GM10248 (cell line): ENCODE results near the gene PARS2.

Experiments used
- CTCF ChIA-PET: fragments of 300-600 bp; sonication (Branson Sonifier 250); formaldehyde crosslinking; extraction: SDS; loops from one replicate; lab custom pipeline; 2021; ENCODE audit warnings: antibody characterized with exemption; lab: Yijun Ruan, JAX
- POLR2A ChIA-PET: fragments of 350-650 bp; sonication (Branson Sonifier 250); formaldehyde crosslinking; extraction: SDS; loops from one replicate; lab custom pipeline; 2020; ENCODE audit warnings: antibody characterized with exemption; lab: Yijun Ruan, JAX
- DNase-seq: peaks from one replicate; pipeline ENCODE4 v3.0.0; 2012; ENCODE audit errors: extremely low spot score
- TF ChIP-seq, protein P1 (sequence below): IDR thresholded peaks from 2 replicates; pipeline ENCODE4 v1.5.1; 2012; ENCODE audit warnings: mild to moderate bottlenecking, low read depth; ENCODE audit errors: extremely low read depth, missing control alignments, control extremely low read depth

PARS2 gene

DNA sequence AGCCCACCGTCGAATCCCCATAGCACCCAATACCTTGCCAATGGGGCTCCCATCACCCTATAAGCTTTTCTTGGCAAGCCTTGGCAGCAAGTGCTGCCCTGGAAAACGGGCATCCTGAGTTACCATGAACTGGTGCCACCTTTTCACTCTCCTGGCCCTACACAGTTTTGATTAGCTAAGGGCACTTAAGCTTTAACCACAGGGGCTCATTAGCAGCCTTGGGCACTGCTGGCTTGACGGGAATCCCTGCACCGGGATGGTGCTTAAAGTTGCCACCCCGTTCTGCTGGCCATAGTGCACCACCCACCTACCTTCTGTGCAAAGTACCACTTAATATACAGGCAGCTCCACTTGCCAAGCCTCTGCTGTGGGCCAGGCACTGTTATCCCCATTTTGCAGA, 13.7 kb downstream of the PARS2 start:
- TF ChIP-seq, protein P1, sequence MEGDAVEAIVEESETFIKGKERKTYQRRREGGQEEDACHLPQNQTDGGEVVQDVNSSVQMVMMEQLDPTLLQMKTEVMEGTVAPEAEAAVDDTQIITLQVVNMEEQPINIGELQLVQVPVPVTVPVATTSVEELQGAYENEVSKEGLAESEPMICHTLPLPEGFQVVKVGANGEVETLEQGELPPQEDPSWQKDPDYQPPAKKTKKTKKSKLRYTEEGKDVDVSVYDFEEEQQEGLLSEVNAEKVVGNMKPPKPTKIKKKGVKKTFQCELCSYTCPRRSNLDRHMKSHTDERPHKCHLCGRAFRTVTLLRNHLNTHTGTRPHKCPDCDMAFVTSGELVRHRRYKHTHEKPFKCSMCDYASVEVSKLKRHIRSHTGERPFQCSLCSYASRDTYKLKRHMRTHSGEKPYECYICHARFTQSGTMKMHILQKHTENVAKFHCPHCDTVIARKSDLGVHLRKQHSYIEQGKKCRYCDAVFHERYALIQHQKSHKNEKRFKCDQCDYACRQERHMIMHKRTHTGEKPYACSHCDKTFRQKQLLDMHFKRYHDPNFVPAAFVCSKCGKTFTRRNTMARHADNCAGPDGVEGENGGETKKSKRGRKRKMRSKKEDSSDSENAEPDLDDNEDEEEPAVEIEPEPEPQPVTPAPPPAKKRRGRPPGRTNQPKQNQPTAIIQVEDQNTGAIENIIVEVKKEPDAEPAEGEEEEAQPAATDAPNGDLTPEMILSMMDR, result no peak
- CTCF ChIA-PET, result no interaction called here
- POLR2A ChIA-PET, result no interaction called here
- DNase-seq, result no peak

DNA sequence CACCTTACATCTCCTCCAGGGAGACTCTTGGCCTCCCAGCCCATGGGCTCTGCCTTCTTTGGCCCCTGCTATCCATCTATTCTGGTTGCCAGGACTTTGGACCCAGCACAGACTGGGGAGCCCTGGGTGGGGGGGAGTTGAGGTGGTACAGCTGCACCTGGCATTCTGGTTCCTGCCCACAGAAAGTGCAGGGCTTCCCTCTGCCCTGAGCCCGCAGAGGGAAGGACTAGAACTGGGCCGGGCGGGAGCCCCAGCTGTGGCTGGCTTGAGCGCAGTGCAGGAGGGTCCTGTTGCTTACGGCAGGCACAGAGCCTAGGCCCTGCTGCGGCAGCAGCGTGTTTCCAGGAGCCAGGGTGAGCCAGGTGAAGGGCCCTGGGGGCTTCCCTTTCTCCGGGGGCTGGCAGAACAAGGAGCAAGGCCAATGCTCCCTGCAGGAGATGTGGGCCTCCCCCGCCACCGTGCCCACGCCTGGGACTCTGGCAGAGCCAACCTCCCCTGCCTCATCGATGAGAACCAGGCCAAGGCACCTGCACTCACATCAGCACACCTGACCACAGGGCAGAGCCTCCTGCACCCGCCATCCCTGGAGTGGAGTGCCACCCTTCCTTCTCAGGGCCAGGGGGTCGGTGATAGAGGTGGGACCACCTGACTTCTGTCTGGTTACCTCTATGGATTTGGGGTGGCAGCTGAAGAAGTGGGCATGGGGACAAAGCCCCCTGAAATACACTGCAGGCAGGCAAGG, 16.1 kb downstream of the PARS2 start:
- ChIA-PET POLR2A (no interaction called here), CTCF (no interaction called here)
- TF ChIP-seq, protein P1, result no peak
- DNase-seq, result no peak

DNA sequence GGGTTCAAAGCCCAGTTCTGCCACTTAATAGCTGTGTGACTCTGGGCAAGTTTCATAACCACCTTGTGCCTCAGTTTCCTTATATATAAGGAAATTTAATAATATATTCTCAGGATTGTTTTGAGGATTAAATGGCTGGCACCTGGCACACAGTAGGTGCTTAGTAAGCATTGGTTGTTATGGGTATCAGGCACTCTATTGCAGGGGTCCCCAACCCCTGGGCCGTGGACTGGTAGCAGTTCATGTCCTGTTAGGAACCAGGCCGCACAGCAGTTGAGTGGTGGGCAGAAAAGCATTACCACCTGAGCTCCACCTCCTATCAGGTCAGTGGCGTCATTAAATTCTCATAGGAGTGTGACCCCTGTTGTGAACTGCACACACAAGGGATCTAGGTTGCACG, 18.5 kb downstream of the PARS2 start:
- DNase-seq, result no peak
- POLR2A ChIA-PET, result no interaction called here
- TF ChIP-seq, protein P1, result no peak
- CTCF ChIA-PET, result interaction anchor here (1.2 kb wide), 1 partner anchor 53 kb away, joined by 3 read pairs; no protein-coding TSS in a partner anchor

DNA sequence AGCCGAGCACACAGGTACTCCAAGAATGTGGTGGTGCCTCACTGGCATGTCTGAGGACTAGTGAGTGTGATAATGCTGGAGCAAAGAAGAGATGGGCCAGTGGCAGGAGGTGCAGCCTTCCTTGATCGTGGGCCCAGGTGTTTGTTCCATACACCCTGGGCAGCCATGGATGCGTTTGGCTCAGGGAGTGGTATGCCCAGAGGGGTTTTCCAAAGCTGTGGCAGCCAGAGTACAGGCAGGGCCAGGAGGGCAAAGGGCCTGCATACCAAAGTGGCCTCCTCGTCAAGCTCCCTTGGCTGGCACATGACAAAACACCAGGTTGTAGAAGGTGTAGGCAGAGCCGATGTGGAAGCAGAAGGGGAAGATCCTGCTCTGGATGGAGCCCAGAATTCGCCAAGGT, 19.0 kb downstream of the PARS2 start:
- ChIA-PET CTCF (interaction anchor here (1.0 to 1.2 kb wide), 3 partner anchors 11 to 769 kb away, joined by 3 to 7 read pairs (median 3); no protein-coding TSS in a partner anchor), POLR2A (no interaction called here)
- no peak for DNase-seq
- TF ChIP-seq, protein P1, result no peak

DNA sequence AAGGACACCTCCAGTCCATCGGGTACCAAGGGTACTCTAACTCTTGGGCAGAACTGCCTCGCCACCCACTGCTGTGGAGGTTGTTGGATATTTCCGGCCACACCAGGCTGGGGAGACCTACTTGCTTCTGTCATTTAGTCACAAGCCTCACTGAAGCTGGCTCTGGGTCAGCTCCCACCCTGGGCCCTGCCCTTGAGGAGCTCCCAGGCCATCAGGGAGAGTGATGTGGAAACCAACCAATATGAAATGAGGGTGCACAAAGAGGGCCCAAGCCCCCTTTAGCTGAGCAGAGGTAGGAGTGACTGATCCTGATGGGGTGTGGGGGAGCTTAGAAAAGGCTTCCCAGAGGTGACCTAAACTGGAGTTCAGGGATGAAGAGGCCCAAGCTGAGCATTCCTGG, 19.6 kb downstream of the PARS2 start:
- POLR2A ChIA-PET, result no interaction called here
- DNase-seq, result no peak
- CTCF ChIA-PET, result interaction anchor here (1.0 to 1.2 kb wide), 3 partner anchors 11 to 769 kb away, joined by 3 to 7 read pairs (median 3); no protein-coding TSS in a partner anchor
- TF ChIP-seq, protein P1, result no peak

DNA sequence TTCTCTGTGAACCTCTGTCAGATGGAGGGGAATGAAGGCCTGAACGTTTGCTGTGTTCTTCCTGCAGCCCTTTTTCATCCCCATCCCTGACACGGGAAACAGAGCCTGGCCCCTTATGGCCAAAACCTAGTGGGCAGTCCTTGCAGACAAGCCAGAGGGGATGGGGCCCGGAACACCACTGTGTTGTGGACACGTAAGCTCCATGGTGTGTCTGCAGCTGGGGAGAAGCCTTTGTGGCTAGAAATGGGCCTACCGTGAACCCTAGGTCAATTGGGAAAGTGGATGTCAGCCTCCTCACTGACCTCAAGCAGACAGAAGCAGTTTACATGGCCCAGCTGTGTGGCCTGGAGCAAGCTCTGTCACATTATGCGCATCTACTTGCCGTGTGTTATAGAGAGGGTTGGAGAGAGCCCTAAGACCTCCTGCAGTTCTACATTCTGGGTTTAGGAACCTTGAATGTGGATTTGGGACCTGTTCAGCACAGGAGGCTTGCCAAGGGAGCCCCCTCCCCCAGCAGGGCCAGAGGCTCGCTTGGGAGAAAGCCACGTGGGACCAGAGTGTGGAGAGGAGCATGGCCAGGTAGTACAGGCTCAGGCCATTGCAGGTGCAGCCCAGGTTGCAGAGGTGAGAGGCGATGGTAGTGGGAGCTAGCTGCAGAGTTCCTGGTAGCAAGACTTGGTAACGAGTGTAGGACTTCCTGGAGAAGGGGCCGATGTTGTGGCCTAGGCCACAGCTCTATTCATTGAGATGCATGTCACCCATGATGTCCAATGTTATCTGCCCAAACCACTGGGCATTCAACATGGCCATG, 20.7 kb downstream of the PARS2 start:
- CTCF ChIA-PET, result interaction anchor here (1.8 kb wide), 1 partner anchor 15 kb away, joined by 5 read pairs; no protein-coding TSS in a partner anchor
- no peak for DNase-seq
- POLR2A ChIA-PET, result no interaction called here
- TF ChIP-seq, protein P1, result no peak
